ENCODE results near the gene GLT1D1. TPM values are rescaled to one million over a fixed set of nuclear protein-coding genes. Genes with fewer than 3 reads are reported as not detected.

Gene GLT1D1
- total RNA-seq, 1 experiment from 2014 or later, result not detected

- Histone ChIP-seq H3K27ac (ENCODE audit: low read depth, low read length) (no peak overlapping the region), H3K9ac (ENCODE audit: low read length) (no peak overlapping the region), H3K9me2 (ENCODE audit: insufficient read depth) (no peaks in the 10 kb centered on the region), H3K9me3 (ENCODE audit: control insufficient read depth in 1 of 2, insufficient read depth in 1 of 2, low read depth in 1 of 2, low read length in 2 of 2) (no peaks in the 10 kb centered on the region), H2AFZ (ENCODE audit: low read depth, low read length, poor library complexity, severe bottlenecking) (no peak overlapping the region), H3K79me2 (ENCODE audit: insufficient read depth, low read length) (peaks cover 63% of the 10 kb centered on the region), H4K20me1 (ENCODE audit: insufficient read depth) (no peaks in the 10 kb centered on the region), H3K36me3 (ENCODE audit: control insufficient read depth in 1 of 2, insufficient read depth in 2 of 2, low read length in 2 of 2) (peaks cover 4 to 6% of the 10 kb centered on the region in 2 experiments; a peak in 2 of 4 replicates), H3K27me3 (ENCODE audit: insufficient read depth, low read length) (no peaks in the 10 kb centered on the region), H3K4me3 (replicated peaks in 1 of 2; ENCODE audit: low read depth in 1 of 2, low read length in 2 of 2) (no peak overlapping the region), H3K4me2 (ENCODE audit: low read length) (no peak overlapping the region), H3K4me1 (ENCODE audit: control insufficient read depth in 1 of 2, insufficient read depth in 2 of 2, low read length in 2 of 2) (no peaks in the 10 kb centered on the region)
- BruUV-seq (replicated peaks), result no TSS peak
- intact Hi-C loops (cut with micrococcal nuclease), result no loop called here
- TF ChIP-seq ATF3 (IDR thresholded peaks at IDR 0.05) (no peak), CTCF (IDR thresholded peaks at IDR 0.05 in 2 of 3, conservative IDR thresholded peaks at IDR 0.05 in 1 of 3; ENCODE audit: borderline replicate concordance in 1 of 3, insufficient read depth in 1 of 3, low read depth in 2 of 3, low read length in 2 of 3) (no peak), EZH2 (IDR thresholded peaks at IDR 0.05) (no peak), SIN3A (IDR thresholded peaks at IDR 0.05; ENCODE audit: low read depth) (no peak), SRF (IDR thresholded peaks at IDR 0.05; ENCODE audit: low read depth) (no peak), CEBPB (IDR thresholded peaks at IDR 0.05; ENCODE audit: low read depth) (no peak), EZH2phosphoT487 (IDR thresholded peaks at IDR 0.05; ENCODE audit: borderline replicate concordance) (no peak), ZFX (IDR thresholded peaks at IDR 0.05) (no peak), MAX (IDR thresholded peaks at IDR 0.05) (no peak), REST (IDR thresholded peaks at IDR 0.05; ENCODE audit: low read depth) (no peak), FOSL1 (IDR thresholded peaks at IDR 0.05; ENCODE audit: low read depth) (no peak), ZNF274 (IDR thresholded peaks at IDR 0.05; ENCODE audit: low read depth, low read length) (no peak), SP1 (IDR thresholded peaks at IDR 0.05; ENCODE audit: low read depth) (no peak)
- RAD21 ChIA-PET (ENCODE audit: low non-redundant PET in 1 of 2, low total read pairs in 2 of 2, uncharacterized antibody in 2 of 2, unreplicated experiment in 2 of 2), result no interaction called here
- ATAC-seq, result no peak
- no peak for DNase-seq (ENCODE audit: low read depth, low spot score)
- POLR2A ChIA-PET, result no interaction called here
- CTCF ChIA-PET, result no interaction called here
Observed at GRCh38 chr12:128806573-128806972, 46.7 kb upstream of the GLT1D1 start.
